Mammary microvascular endothelial cell (primary cell): ENCODE results near the gene MEX3D. TPM values are rescaled to one million over a fixed set of nuclear protein-coding genes. Genes with fewer than 3 reads are reported as not detected.

Source experiments
- total RNA-seq: library from RNA; depleted of rRNA; stranded (reverse); fragments of >200 nt; gene quantifications from 2 replicates; pipeline ENCODE4 v1.2.3, GENCODE V29; 2015

MEX3D gene
- 75.3 and 76.9 TPM in 2 replicates for total RNA-seq

GRCh38 chr19:1568320-1569019 is at the start of gene MEX3D:
MEX3D (minus strand) TSS chr19:1568325; CDS start chr19:1568058, 267 bp downstream.

DNA sequence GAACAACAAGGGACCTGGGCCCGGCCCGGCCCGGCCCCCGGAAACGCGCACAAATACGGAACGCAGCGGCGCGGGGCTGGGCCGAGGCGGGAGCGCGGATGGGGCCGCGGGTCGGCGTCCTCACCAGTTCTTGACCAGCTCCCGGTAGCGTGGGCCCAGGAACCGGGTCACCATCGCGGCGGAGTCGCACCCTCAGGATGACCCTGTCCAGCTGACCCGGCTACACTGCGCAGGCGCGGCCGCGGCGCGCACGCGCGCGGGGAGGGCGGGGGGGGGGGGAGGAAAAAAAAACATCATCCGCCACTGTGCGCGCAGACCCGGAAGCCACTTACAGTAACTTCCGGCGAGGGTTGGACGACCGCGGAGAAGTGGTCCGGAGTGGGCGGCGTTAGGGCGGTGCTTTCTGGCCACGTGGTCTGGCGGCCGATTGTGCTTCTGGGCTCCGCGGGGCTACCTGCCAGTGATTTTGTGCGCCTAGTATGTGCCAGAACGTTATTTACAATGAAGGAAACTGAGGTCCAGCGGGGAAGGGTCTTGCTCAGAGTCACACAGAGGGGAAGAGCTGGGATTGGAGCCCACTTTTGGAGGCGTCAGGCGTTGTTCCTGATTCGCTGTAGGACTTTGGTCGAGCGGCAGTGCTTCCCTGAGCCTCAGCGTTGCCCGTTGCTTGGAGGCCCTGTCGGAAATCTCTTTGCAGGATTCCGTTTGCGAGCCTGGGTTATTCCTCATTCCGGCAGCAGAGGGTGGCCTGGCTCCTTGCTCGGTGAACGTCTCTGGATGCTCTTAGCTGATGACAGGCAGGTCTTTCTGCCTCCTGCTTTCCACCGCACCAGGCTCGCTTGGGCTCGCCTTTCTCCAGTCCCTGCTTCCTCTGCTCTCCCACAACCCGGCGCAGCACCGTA is 37.4 kb upstream of the MEX3D start, which contains the start of gene UQCR11:
UQCR11 (minus strand) TSS at position 227 of the 902 bp plus-strand sequence; CDS start at position 174, 53 bp downstream.

DNA sequence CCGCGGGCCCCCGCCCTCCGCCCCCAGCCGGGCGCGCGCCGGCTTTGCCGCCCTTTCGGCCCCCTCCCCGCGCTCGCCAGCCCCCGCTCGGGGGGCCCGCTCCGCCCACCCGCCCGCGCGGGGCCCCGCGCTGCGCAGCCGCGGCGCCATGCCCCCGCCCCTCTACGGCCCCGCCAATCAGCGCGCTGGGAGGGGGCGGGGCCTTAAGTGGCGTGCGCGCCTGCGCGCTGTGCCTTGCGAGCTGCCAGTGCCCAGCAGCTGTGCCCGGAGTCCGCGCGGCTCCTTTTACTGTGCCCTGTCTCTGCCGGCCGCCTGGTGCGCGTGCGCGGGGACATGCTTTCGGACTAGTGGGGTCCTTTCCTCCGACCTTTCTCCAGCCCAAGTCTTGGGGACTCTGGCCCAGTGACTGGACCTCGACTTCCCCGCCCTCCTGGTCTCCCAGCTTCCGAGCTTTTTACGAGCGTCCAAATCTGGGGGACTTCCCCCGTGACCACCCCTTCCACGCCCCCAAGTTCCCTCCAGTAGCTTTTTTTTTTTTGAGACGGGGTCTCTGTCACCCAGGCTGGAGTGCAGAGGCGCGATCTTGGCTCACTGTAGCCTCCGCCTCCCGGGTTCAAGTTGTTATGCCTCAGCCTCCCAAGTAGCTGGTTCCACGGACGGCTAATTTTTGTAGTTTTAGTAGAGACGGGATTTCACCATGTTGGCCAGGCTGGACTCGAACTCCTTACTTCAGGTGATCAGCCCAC is 24.8 kb upstream of the MEX3D start, which contains the start of gene MBD3:
MBD3 (minus strand) TSS at position 111 of the 746 bp plus-strand sequence. CDS start 234 bp downstream, outside the sequence.

GRCh38 chr19:1523412-1524286 is 44.5 kb downstream of the MEX3D start, which contains the start of gene PLK5:
PLK5 (plus strand) TSS chr19:1524077; CDS start chr19:1526997, 2,920 bp downstream.

GRCh38 chr19:1512671-1513498 is 55.2 kb downstream of the MEX3D start, which contains the start of gene ADAMTSL5:
ADAMTSL5 (minus strand) TSS chr19:1513019; CDS start chr19:1510943, 2,076 bp downstream.

Other genes with a start within 250 kb of the MEX3D start
- gene NDUFS7, start 184.4 kb downstream of the MEX3D start, total RNA-seq: 206 and 213 TPM in 2 replicates
- gene GAMT, start 166.8 kb downstream of the MEX3D start, total RNA-seq: 15.4 and 18.3 TPM in 2 replicates
- 83.3 and 92.8 TPM in 2 replicates for gene DAZAP1, start 160.7 kb downstream of the MEX3D start, total RNA-seq
- 3,210 and 3,696 TPM in 2 replicates for gene RPS15, start 129.9 kb downstream of the MEX3D start, total RNA-seq
- gene APC2, start 118.2 kb downstream of the MEX3D start, total RNA-seq: not detected in 2 replicates
- gene C19orf25, start 89.1 kb downstream of the MEX3D start, total RNA-seq: 16.1 and 20.4 TPM in 2 replicates
- 0.13 and 0.94 TPM in 2 replicates for gene PCSK4, start 78.0 kb downstream of the MEX3D start, total RNA-seq
- gene REEP6, start 77.1 kb downstream of the MEX3D start, total RNA-seq: 1.1 and 2.7 TPM in 2 replicates
- not detected in 2 replicates for gene ADAMTSL5, start 55.3 kb downstream of the MEX3D start, total RNA-seq
- not detected in 2 replicates for gene PLK5, start 44.2 kb downstream of the MEX3D start, total RNA-seq
- gene MBD3, start 24.5 kb upstream of the MEX3D start, total RNA-seq: 150 and 169 TPM in 2 replicates
- 75.2 and 85.2 TPM in 2 replicates for gene UQCR11, start 37.1 kb upstream of the MEX3D start, total RNA-seq
- 197 and 208 TPM in 2 replicates for gene TCF3, start 84.3 kb upstream of the MEX3D start, total RNA-seq
- not detected in 2 replicates for gene ONECUT3, start 185.2 kb upstream of the MEX3D start, total RNA-seq
- gene ATP8B3, start 244.0 kb upstream of the MEX3D start, total RNA-seq: 0.93 and 2.3 TPM in 2 replicates